Osteoblast (primary cell): ENCODE data around the gene RPAP3. TPM values are rescaled to one million over a fixed set of nuclear protein-coding genes. Genes with fewer than 3 reads are reported as not detected.
A peak's percentile ranks its signal among the peaks of the same experiment; 100 is the strongest.
"Not testable (repeated sequence)": the region's sequence is repeated elsewhere in the genome, so short reads cannot be mapped to it uniquely, and the experiment has no call there.

Source experiments
- DNase-seq: peaks from one replicate; pipeline ENCODE4 v3.0.0; 2011; ENCODE audit warnings: low spot score, mixed read lengths; ENCODE audit not compliant: insufficient read length; ENCODE audit errors: missing footprints
- H2AFZ ChIP-seq: 2 replicates; pipeline ENCODE4 v1.6.0; 2011; ENCODE audit warnings: mild to moderate bottlenecking, low read length
- H3K27ac ChIP-seq: 2 replicates; pipeline ENCODE4 v1.5.1; 2011; ENCODE audit warnings: mild to moderate bottlenecking, low read depth, low read length, moderate library complexity
- H3K27me3 ChIP-seq: 2 replicates; pipeline ENCODE4 v1.6.0; 2012; ENCODE audit warnings: mild to moderate bottlenecking, control low read depth, inconsistent platforms, low read length, moderate library complexity; ENCODE audit not compliant: insufficient read depth
- H3K36me3 ChIP-seq: 2 replicates; pipeline ENCODE4 v1.5.1; 2011; ENCODE audit warnings: mild to moderate bottlenecking, low read length, control low read depth, moderate library complexity; ENCODE audit not compliant: insufficient read depth
- H3K4me1 ChIP-seq: 2 replicates; pipeline ENCODE4 v1.5.1; 2011; ENCODE audit warnings: mild to moderate bottlenecking, low read length, control low read depth, moderate library complexity; ENCODE audit not compliant: insufficient read depth
- H3K4me2 ChIP-seq: 2 replicates; pipeline ENCODE4 v1.6.0; 2011; ENCODE audit warnings: mild to moderate bottlenecking, low read length; ENCODE audit not compliant: insufficient read depth
- H3K4me3 ChIP-seq: fragments of 200-600 bp; sonication (generic); 3 replicates; pipeline ENCODE4 v1.5.1; 2012; ENCODE audit warnings: mild to moderate bottlenecking, low read length, inconsistent platforms; ENCODE audit not compliant: insufficient read depth
- H3K79me2 ChIP-seq: 2 replicates; pipeline ENCODE4 v1.6.0; 2012; ENCODE audit warnings: mild to moderate bottlenecking, low read length, control low read depth, inconsistent platforms; ENCODE audit not compliant: insufficient read depth
- H3K9me3 ChIP-seq: 2 replicates; pipeline ENCODE4 v1.5.1; 2011; ENCODE audit warnings: low read depth, low read length, control low read depth
- H4K20me1 ChIP-seq: 2 replicates; pipeline ENCODE4 v1.6.0; 2012; ENCODE audit warnings: mild to moderate bottlenecking, low read length, control low read depth; ENCODE audit not compliant: insufficient read depth
- total RNA-seq: library from RNA; depleted of rRNA; stranded (reverse); fragments of >200 nt; gene quantifications from 2 replicates; pipeline ENCODE4 v1.2.3, GENCODE V29; 2012
- TF ChIP-seq, protein P1 (sequence below): IDR thresholded peaks from 2 replicates; pipeline ENCODE4 v1.5.1; 2011; ENCODE audit warnings: mild to moderate bottlenecking, low read depth, low read length, moderate library complexity; ENCODE audit errors: extremely low read depth

Gene RPAP3
- total RNA-seq, 1 donor: 15.6 TPM

DNA sequence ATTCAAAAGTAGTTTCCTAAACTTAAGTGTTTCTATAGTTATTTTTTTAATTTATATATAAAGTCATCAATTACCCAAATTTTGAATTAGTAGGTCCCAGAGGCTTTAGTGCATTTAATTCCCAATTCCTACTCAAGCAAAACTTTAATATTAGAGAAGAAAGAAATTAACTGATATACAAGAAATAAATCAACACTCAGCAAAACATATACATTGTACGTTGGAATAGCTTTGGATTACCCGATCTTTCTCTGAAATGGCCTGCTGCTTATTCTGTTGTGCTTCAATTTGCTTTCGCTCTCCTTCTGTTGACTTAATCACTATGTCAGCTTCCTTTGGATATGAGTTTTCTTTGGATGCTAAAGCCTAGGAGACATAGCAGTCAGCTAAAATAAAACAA lies 18.2 kb downstream of the RPAP3 start:
- H3K36me3 ChIP-seq: peaks cover 6% of the 10 kb centered on the region
- TF ChIP-seq, protein P1, sequence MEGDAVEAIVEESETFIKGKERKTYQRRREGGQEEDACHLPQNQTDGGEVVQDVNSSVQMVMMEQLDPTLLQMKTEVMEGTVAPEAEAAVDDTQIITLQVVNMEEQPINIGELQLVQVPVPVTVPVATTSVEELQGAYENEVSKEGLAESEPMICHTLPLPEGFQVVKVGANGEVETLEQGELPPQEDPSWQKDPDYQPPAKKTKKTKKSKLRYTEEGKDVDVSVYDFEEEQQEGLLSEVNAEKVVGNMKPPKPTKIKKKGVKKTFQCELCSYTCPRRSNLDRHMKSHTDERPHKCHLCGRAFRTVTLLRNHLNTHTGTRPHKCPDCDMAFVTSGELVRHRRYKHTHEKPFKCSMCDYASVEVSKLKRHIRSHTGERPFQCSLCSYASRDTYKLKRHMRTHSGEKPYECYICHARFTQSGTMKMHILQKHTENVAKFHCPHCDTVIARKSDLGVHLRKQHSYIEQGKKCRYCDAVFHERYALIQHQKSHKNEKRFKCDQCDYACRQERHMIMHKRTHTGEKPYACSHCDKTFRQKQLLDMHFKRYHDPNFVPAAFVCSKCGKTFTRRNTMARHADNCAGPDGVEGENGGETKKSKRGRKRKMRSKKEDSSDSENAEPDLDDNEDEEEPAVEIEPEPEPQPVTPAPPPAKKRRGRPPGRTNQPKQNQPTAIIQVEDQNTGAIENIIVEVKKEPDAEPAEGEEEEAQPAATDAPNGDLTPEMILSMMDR: no peak
- H3K27ac ChIP-seq: no peak overlapping the region
- no peaks in the 10 kb centered on the region for H3K79me2 ChIP-seq
- DNase-seq: no peak
- H3K4me3 ChIP-seq: no peak overlapping the region
- no peaks in the 10 kb centered on the region for H3K27me3 ChIP-seq
- H2AFZ ChIP-seq: no peak overlapping the region
- H3K4me2 ChIP-seq: no peak overlapping the region
- H3K9me3 ChIP-seq: no peaks in the 10 kb centered on the region
- no peaks in the 10 kb centered on the region for H3K4me1 ChIP-seq
- no peaks in the 10 kb centered on the region for H4K20me1 ChIP-seq

DNA sequence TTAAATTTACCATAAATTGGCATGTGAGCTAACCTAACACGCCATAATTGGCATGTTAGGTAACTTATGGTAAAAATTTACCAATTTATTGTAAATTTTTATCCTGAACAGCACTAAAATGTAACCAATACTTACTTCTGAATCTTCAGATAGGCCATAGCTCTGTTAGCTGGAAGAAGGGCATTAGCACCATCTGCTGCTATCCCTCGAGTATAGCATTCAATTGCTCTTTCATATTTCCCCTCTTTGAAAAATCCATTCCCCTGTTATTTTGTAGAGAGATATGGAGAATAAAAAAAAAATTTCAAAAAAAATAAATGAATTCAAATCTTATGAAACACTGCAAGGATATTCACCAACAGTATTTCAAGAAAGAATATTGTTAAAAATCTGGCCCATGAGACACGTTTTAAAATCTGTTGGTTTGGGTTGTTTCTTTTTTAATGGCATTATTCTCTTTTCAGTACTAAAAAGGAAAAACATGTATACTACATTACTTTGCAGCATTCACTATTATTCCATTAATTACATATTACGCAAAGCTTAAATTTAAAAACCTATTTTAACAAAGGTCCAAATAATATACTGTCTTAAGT lies 19.1 kb downstream of the RPAP3 start:
- H3K27me3 ChIP-seq: no peaks in the 10 kb centered on the region
- peak; percentile 43 for DNase-seq
- no peaks in the 10 kb centered on the region for H3K79me2 ChIP-seq
- peaks cover 7% of the 10 kb centered on the region for H3K36me3 ChIP-seq
- H3K4me1 ChIP-seq: no peaks in the 10 kb centered on the region
- H3K4me3 ChIP-seq: no peak overlapping the region
- TF ChIP-seq, protein P1: peak; percentile 78
- H3K9me3 ChIP-seq: no peaks in the 10 kb centered on the region
- no peak overlapping the region for H2AFZ ChIP-seq
- no peak overlapping the region for H3K27ac ChIP-seq
- H3K4me2 ChIP-seq: no peak overlapping the region
- H4K20me1 ChIP-seq: no peaks in the 10 kb centered on the region

DNA sequence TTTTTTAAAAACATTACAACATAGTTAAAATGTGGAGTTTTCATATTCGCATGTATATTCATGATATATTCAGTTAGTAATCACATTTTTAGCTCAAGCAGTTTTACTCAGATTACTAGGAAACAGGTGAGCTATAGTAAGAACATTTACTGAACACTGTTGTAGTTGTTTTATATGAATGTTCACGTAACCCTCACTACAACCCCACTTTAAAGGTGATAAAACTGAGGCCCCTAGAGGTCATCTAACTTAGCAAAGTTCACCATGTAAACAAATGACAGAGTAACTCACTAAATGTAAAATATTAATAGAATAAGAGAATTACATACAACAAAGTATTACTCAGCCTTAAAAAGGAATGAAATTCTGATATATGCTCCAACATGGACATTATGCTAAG lies 26.0 kb downstream of the RPAP3 start:
- peaks cover 17% of the 10 kb centered on the region for H3K36me3 ChIP-seq
- no peak overlapping the region for H3K4me2 ChIP-seq
- no peaks in the 10 kb centered on the region for H3K79me2 ChIP-seq
- DNase-seq: no peak
- TF ChIP-seq, protein P1: no peak
- H4K20me1 ChIP-seq: no peaks in the 10 kb centered on the region
- no peaks in the 10 kb centered on the region for H3K27me3 ChIP-seq
- no peak overlapping the region for H2AFZ ChIP-seq
- no peaks in the 10 kb centered on the region for H3K4me1 ChIP-seq
- H3K9me3 ChIP-seq: no peaks in the 10 kb centered on the region
- no peak overlapping the region for H3K4me3 ChIP-seq
- no peak overlapping the region for H3K27ac ChIP-seq

DNA sequence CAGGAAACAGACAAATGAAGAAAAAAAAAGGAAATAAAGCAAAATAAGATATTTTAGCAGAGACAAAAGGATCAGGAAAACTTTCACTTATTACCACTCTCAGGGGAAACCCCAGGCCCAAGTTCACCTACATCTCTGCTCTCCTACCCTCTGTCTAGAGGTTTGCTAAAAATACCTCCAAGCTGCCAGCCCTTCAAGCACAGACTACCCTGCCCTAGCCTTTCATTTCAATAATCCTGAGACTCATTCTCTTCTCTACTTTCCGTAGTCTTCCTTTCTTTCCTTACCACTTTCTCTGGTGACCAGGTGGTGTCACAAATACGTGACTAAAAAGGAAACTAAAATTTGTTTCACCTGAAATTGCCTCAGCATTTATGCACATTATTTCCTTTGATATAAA lies 33.8 kb downstream of the RPAP3 start:
- peaks cover 13% of the 10 kb centered on the region for H3K36me3 ChIP-seq
- H3K9me3 ChIP-seq: no peaks in the 10 kb centered on the region
- H3K27me3 ChIP-seq: no peaks in the 10 kb centered on the region
- H3K4me2 ChIP-seq: no peak overlapping the region
- H3K27ac ChIP-seq: no peak overlapping the region
- H3K4me3 ChIP-seq: no peak overlapping the region
- no peak for DNase-seq
- H3K79me2 ChIP-seq: no peaks in the 10 kb centered on the region
- no peaks in the 10 kb centered on the region for H3K4me1 ChIP-seq
- TF ChIP-seq, protein P1: no peak
- H2AFZ ChIP-seq: no peak overlapping the region
- H4K20me1 ChIP-seq: no peaks in the 10 kb centered on the region

DNA sequence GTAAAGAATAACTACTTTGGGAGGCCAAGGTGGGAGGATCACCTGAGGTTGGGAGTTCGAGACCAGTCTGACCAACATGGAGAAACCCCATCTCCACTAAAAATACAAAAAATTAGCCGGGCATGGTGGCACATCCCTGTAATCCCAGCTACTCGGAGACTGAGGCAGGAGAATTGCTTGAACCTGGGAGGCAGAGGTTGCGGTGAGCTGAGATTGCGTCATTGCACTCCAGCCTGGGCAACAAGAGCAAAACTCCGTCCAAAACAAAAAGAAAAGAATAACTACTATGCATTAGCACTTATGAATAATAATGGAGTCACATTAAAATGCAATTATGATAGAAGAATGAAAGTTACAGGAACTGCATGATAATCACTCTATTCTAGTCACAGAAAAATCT lies 37.9 kb downstream of the RPAP3 start:
- not testable (repeated sequence) for H3K79me2 ChIP-seq, H3K27ac ChIP-seq, H3K4me3 ChIP-seq, H3K4me2 ChIP-seq, H3K27me3 ChIP-seq, H3K9me3 ChIP-seq, H2AFZ ChIP-seq, H3K4me1 ChIP-seq, H4K20me1 ChIP-seq, DNase-seq
- H3K36me3 ChIP-seq: peaks cover 22% of the 10 kb centered on the region
